GM13977 (cell line): ENCODE data around the gene SLC44A4.
"Not testable (repeated sequence)": the region's sequence is repeated elsewhere in the genome, so short reads cannot be mapped to it uniquely, and the experiment has no call there.

ENCODE experiments used
- DNase-seq: peaks from one replicate; pipeline ENCODE4 v3.0.0; 2012; ENCODE audit warnings: low spot score
- CTCF ChIP-seq: IDR thresholded peaks from 2 replicates; pipeline ENCODE4 v1.5.1; 2012; ENCODE audit warnings: mild to moderate bottlenecking, control low read depth; ENCODE audit not compliant: insufficient read depth; ENCODE audit errors: extremely low read depth, missing control alignments
- in situ Hi-C: fragments of 300-500 bp; cut with MboI; formaldehyde crosslinking; loops from one replicate; pipeline ENCODE4 v1.12.0; 2022; ENCODE audit warnings: low sequenced_read_pairs, low pct_unique_long_range_greater_than_20kb, mixed read lengths, inconsistent platforms; ENCODE audit not compliant: unreplicated experiment

The SLC44A4 gene

GRCh38 chr6:31822036-31822821, 56.6 kb downstream of the SLC44A4 start:
- TF ChIP-seq CTCF, result no peak
- in situ Hi-C loops, result no loop called here
- peak; percentile 61 for DNase-seq

GRCh38 chr6:31821301-31822035, 57.3 kb downstream of the SLC44A4 start:
- DNase-seq, result peak; percentile 65
- in situ Hi-C loops, result no loop called here
- TF ChIP-seq CTCF, result no peak

DNA sequence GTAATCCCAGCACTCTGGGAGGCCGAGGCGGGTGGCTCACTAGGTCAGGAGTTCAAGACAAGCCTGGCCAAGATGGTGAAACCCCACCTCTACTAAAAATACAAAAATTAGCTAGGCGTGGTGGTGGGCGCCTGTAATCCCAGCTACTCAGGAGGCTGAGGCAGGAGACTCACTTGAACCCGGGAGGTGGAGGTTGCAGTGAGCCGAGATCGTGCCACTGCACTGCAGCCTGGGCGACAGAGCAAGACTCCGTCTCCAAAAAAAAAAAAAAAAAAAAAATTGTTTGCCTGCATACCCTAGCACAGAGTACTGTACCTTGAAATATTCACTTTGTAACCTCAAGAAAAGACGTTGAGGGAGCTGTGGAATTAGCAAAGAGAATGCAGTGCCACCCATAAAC, 58.4 kb downstream of the SLC44A4 start:
- in situ Hi-C loops, DNase-seq: not testable (repeated sequence)

- TF ChIP-seq CTCF, result no peak
- DNase-seq, result no peak
- in situ Hi-C loops, result no loop called here
Observed at GRCh38 chr6:31819871-31820299, 58.9 kb downstream of the SLC44A4 start.

GRCh38 chr6:31817929-31818511, 60.8 kb downstream of the SLC44A4 start:
- DNase-seq, in situ Hi-C loops: not testable (repeated sequence)

DNA sequence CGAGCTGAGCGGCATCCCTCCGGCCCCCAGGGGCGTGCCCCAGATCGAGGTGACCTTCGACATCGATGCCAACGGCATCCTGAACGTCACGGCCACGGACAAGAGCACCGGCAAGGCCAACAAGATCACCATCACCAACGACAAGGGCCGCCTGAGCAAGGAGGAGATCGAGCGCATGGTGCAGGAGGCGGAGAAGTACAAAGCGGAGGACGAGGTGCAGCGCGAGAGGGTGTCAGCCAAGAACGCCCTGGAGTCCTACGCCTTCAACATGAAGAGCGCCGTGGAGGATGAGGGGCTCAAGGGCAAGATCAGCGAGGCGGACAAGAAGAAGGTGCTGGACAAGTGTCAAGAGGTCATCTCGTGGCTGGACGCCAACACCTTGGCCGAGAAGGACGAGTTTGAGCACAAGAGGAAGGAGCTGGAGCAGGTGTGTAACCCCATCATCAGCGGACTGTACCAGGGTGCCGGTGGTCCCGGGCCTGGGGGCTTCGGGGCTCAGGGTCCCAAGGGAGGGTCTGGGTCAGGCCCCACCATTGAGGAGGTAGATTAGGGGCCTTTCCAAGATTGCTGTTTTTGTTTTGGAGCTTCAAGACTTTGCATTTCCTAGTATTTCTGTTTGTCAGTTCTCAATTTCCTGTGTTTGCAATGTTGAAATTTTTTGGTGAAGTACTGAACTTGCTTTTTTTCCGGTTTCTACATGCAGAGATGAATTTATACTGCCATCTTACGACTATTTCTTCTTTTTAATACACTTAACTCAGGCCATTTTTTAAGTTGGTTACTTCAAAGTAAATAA, 61.5 kb downstream of the SLC44A4 start:
- not testable (repeated sequence) for DNase-seq

DNA sequence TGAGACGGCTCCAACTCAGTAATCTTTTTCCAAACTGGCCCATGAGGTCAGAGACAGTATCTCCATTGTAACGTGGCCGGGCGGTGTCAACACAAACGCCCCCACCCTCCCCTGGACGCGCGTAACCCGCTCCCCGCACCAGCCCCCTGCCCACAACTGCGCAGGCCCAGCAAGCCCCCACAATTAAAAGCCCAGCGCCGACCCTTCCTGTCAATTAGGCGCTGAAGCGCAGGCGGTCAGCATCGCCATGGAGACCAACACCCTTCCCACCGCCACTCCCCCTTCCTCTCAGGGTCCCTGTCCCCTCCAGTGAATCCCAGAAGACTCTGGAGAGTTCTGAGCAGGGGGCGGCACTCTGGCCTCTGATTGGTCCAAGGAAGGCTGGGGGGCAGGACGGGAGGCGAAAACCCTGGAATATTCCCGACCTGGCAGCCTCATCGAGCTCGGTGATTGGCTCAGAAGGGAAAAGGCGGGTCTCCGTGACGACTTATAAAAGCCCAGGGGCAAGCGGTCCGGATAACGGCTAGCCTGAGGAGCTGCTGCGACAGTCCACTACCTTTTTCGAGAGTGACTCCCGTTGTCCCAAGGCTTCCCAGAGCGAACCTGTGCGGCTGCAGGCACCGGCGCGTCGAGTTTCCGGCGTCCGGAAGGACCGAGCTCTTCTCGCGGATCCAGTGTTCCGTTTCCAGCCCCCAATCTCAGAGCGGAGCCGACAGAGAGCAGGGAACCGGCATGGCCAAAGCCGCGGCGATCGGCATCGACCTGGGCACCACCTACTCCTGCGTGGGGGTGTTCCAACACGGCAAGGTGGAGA, 63.6 kb downstream of the SLC44A4 start, which contains the start of the genes HSPA1A and HSPA1L:
TSS of gene HSPA1A (plus strand) at position 519 of the 814 bp plus-strand sequence. CDS start at position 733, 214 bp downstream.
TSS of gene HSPA1L (minus strand) at position 259 of the 814 bp plus-strand sequence. CDS start 3,311 bp downstream, outside the sequence.
- in situ Hi-C loops, result no loop called here
- peak; percentile 91 for DNase-seq

More for the DNA sequence above, 61.5 kb downstream of the SLC44A4 start:
- in situ Hi-C loops, result not testable (repeated sequence)

More for the DNA sequence above, 63.6 kb downstream of the SLC44A4 start, which contains the start of the genes HSPA1A and HSPA1L:
- no peak for TF ChIP-seq CTCF
